ENCODE measurements around the gene OR7D4.

Gene OR7D4

DNA sequence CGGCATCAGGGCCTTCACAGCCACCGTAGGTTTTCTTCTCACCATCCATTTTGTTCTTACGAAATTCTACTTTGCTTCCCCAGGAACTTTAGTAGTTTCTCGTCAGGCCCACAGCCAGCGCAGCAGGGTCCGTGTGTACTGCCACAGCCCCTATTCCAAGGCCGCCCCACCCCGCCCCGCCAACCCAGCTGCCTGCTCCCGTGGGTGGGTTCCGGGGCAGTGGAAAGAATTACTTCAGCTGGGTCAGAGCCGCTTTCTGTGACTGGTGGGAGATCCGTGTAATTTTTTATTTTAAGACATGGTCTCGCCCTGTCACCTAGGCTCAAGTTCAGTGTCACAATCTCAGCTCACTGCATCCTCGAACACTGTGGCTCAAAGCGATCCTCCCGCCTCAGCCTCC, 36.4 kb downstream of the OR7D4 start:
- TF ChIP-seq, protein P1, sequence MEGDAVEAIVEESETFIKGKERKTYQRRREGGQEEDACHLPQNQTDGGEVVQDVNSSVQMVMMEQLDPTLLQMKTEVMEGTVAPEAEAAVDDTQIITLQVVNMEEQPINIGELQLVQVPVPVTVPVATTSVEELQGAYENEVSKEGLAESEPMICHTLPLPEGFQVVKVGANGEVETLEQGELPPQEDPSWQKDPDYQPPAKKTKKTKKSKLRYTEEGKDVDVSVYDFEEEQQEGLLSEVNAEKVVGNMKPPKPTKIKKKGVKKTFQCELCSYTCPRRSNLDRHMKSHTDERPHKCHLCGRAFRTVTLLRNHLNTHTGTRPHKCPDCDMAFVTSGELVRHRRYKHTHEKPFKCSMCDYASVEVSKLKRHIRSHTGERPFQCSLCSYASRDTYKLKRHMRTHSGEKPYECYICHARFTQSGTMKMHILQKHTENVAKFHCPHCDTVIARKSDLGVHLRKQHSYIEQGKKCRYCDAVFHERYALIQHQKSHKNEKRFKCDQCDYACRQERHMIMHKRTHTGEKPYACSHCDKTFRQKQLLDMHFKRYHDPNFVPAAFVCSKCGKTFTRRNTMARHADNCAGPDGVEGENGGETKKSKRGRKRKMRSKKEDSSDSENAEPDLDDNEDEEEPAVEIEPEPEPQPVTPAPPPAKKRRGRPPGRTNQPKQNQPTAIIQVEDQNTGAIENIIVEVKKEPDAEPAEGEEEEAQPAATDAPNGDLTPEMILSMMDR (IDR thresholded peaks at IDR 0.05; ENCODE audit: insufficient read depth, low read depth, low read length, missing control alignments), result no peak
- H3K4me3 ChIP-seq (ENCODE audit: low read depth, low read length), result no peak overlapping the region
- DNase-seq (ENCODE audit: low read depth), result no peak

DNA sequence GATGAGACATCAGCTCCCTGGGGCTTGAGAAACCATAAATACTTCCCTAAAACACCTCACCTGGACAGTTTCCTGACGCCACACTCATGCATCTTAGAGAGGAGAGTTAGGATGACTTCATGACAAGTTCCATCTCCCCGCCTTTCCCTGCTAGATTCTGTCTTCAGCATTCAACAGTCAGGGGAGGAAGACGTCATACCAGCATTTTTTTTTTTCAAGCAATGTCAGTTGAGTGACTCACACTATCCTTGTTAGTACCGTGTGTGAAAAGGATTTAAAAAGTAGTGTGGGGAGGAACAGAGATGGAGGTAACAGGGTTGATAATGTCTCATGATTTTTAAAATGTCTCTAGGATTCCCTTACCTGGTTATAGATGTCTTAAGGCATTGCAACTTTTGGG, 40.5 kb downstream of the OR7D4 start, which contains the start of gene OR7D2:
TSS of gene OR7D2 (plus strand) at position 79 of the 400 bp plus-strand sequence. CDS start 6,803 bp downstream, outside the sequence.
- TF ChIP-seq, protein P1 (IDR thresholded peaks at IDR 0.05; ENCODE audit: insufficient read depth, low read depth, low read length, missing control alignments), result no peak
- DNase-seq (ENCODE audit: low read depth), result no peak
- H3K4me3 ChIP-seq (ENCODE audit: low read depth, low read length), result no peak within 1 kb of the TSS

DNA sequence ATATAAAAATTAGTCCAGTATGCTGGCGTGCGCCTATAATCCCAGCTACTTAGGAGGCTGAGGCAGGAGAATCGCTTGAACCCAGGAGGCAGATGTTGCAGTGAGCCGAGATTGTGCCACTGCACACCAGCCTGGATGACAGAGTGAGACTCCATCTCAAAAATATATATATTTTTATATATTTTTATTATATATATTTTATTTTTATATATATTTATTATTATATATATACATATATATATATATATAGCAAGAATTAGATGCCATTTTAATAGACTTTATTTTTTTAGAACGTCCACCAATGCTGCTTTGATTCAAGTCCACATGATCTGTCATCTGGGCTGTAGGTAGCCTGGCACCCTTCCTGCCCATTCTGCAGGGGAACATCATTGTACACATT, 44.1 kb downstream of the OR7D4 start:
- TF ChIP-seq, protein P1 (IDR thresholded peaks at IDR 0.05; ENCODE audit: insufficient read depth, low read depth, low read length, missing control alignments), result no peak
- H3K4me3 ChIP-seq (ENCODE audit: low read depth, low read length), result no peak overlapping the region
- DNase-seq (ENCODE audit: low read depth), result no peak

DNA sequence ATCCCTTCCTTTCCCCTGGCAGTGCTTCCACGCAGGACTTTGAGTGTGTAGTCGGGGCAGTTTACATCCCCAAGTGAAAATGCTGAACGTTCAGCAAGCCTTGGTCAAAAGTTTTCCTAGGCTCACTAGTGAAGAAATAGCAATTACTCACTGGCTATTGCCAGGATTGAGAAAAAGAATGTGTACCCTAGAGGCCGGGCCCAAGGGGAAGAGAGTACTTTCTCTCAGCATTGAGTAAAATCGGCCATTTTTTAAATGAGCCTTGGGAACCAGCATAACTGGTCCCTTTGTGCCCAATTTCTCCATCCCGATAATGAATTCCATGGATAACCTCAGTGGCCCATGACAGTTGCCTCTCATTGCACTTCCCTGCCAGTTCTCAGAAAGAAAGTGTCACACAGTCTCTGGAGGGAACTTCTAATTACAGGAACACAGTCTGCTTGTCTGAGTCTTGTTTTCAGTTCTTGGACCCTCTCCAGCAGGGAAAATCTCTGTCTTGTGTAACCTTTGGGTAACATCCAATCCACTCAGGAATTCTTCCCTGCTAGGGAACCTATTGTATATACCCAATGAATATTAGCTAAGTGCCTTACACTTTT, 47.9 kb downstream of the OR7D4 start:
- H3K4me3 ChIP-seq (ENCODE audit: low read depth, low read length), result no peak overlapping the region
- no peak for DNase-seq (ENCODE audit: low read depth)
- TF ChIP-seq, protein P1 (IDR thresholded peaks at IDR 0.05; ENCODE audit: insufficient read depth, low read depth, low read length, missing control alignments), result no peak

DNA sequence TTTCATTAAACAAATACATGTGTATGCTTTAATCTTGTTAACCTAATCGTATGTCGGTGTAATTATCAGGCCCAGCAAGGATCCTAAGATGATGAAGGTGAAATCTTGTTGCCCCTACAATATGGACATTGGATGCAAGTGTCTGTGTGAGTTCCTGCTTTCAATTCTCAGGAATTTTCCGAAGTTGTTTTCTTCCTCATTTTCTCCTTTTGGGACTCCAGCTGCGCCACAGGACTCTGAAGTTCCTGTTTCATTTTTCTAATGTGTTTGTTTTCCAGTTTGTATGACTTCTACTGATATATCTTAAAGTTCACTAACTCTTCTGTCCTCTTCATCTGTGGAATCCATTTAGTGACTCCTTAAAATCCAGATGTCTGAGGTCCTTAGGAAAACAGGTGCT, 52.5 kb downstream of the OR7D4 start:
- TF ChIP-seq, protein P1 (IDR thresholded peaks at IDR 0.05; ENCODE audit: insufficient read depth, low read depth, low read length, missing control alignments), result no peak
- H3K4me3 ChIP-seq (ENCODE audit: low read depth, low read length), result no peak overlapping the region
- no peak for DNase-seq (ENCODE audit: low read depth)

DNA sequence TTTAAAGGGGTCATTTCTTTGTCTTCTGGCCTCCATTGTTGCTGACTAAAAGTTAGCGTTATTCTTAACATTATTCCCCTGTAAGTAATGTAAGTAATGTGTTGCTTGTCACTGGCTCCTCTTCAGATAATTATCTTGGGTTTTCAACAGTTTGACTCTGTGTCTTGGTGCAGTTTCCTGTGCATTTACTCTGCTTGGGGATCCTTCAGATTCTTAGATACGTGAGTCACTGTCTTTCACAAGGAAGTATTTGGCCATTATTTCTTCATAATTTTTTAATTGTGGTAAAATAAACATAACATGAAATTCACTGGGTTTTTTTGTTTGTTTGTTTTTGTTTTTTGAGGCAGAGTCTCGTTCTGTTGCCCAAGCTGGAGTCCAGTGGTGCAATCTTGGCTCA, 54.1 kb downstream of the OR7D4 start:
- H3K4me3 ChIP-seq (ENCODE audit: low read depth, low read length), result no peak overlapping the region
- TF ChIP-seq, protein P1 (IDR thresholded peaks at IDR 0.05; ENCODE audit: insufficient read depth, low read depth, low read length, missing control alignments), result no peak
- DNase-seq (ENCODE audit: low read depth), result no peak

DNA sequence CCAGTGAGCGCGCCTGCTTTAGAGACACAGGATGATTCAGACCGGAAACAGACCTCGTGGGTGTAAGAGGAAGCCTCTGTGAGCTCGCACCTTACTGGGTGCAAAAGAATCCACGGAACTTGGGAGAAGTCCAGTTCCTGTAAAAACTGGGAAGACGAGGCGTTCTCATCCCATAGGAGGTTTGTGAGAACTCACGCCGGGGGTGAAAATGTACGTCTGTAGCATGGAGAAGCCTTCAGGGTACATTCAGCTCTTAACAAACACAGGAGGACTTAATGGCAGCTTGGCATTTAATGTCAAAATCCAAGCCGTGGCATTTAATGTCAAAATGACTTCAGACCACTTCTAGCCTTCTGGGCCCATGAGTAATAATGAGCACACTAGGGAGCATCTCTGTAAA, 58.0 kb downstream of the OR7D4 start:
- H3K4me3 ChIP-seq (ENCODE audit: low read depth, low read length), result no peak overlapping the region
- TF ChIP-seq, protein P1 (IDR thresholded peaks at IDR 0.05; ENCODE audit: insufficient read depth, low read depth, low read length, missing control alignments), result no peak
- DNase-seq (ENCODE audit: low read depth), result no peak
